ENCODE data around the gene OR13F1. TPM values are rescaled to one million over a fixed set of nuclear protein-coding genes. Genes with fewer than 3 reads are reported as not detected.

OR13F1 gene
- total and polyA plus RNA-seq, 2 donors (not counting 1 experiment from before 2014, with no cell fraction given): not detected

DNA sequence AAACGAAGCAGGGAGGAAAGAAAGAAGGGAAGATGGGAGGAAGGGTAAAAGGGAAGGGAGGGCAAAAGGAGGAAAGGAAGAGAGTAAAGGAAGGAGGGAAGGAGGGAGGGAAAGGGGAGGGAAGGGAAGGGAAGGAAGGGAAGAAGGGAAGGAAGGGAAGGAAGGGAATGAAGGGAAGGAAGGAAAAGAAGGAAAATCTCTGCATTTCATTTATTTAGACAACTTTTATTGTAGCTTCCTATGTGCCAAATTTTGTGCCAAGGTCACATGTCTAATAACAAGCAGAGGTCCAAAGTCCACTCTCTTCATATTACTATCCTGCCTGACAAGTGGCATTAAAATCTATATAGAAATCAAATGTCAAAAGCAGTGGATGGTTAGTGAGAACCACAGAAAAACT lies 35.2 kb downstream of the OR13F1 start:
- POLR2A ChIA-PET: no interaction called here
- ATAC-seq (ENCODE audit: low read depth): no peak
- H2AFZ ChIP-seq (ENCODE audit: insufficient read depth, low read depth, low read length, poor library complexity, severe bottlenecking): no peak overlapping the region
- H3K9me3 Mint-ChIP-seq (ENCODE audit: insufficient read depth): no peaks in the 10 kb centered on the region
- no peaks in the 10 kb centered on the region for H3K4me1 ChIP-seq (ENCODE audit: control insufficient read depth in 2 of 2, insufficient read depth in 2 of 2, low read length in 2 of 2)
- CTCF ChIA-PET: no interaction called here
- H3K27ac ChIP-seq (ENCODE audit: low read length in 2 of 2): no peak overlapping the region
- TF ChIP-seq, protein P1, sequence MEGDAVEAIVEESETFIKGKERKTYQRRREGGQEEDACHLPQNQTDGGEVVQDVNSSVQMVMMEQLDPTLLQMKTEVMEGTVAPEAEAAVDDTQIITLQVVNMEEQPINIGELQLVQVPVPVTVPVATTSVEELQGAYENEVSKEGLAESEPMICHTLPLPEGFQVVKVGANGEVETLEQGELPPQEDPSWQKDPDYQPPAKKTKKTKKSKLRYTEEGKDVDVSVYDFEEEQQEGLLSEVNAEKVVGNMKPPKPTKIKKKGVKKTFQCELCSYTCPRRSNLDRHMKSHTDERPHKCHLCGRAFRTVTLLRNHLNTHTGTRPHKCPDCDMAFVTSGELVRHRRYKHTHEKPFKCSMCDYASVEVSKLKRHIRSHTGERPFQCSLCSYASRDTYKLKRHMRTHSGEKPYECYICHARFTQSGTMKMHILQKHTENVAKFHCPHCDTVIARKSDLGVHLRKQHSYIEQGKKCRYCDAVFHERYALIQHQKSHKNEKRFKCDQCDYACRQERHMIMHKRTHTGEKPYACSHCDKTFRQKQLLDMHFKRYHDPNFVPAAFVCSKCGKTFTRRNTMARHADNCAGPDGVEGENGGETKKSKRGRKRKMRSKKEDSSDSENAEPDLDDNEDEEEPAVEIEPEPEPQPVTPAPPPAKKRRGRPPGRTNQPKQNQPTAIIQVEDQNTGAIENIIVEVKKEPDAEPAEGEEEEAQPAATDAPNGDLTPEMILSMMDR (IDR thresholded peaks at IDR 0.05): no peak
- TF ChIP-seq EZH2 (IDR thresholded peaks at IDR 0.05; ENCODE audit: borderline replicate concordance, insufficient read depth, low read depth, low read length, poor library complexity, severe bottlenecking): no peak
- no peaks in the 10 kb centered on the region for H3K4me1 Mint-ChIP-seq
- H4K20me1 ChIP-seq (ENCODE audit: control insufficient read depth, insufficient read depth, low read length, poor library complexity, severe bottlenecking): no peaks in the 10 kb centered on the region
- H3K4me3 ChIP-seq (ENCODE audit: control extremely low read depth in 1 of 5, extremely low read depth in 1 of 5, insufficient read depth in 1 of 5, low read depth in 2 of 5, low read length in 4 of 5): no peak overlapping the region
- H3K27me3 Mint-ChIP-seq: no peaks in the 10 kb centered on the region
- H3K36me3 ChIP-seq (replicated peaks in 1 of 2; ENCODE audit: control extremely low read depth in 1 of 2, control insufficient read depth in 1 of 2, extremely low read depth in 1 of 2, insufficient read depth in 2 of 2, low read length in 1 of 2): no peaks in the 10 kb centered on the region
- DNase-seq: no peak
- no peaks in the 10 kb centered on the region for H3K79me2 ChIP-seq (ENCODE audit: control insufficient read depth, insufficient read depth, low read length)
- 60% methylated on average over 1 of the region's 1 CpG for WGBS (ENCODE audit: insufficient coverage)
- H3K9me3 ChIP-seq (ENCODE audit: control extremely low read depth in 1 of 3, control insufficient read depth in 2 of 3, insufficient read depth in 1 of 3, low read length in 2 of 3): no peaks in the 10 kb centered on the region
- intact Hi-C loops (cut with micrococcal nuclease): no loop called here
- H3K4me2 ChIP-seq (replicated peaks; ENCODE audit: low read depth, low read length, poor library complexity, severe bottlenecking): no peak overlapping the region
- no peaks in the 10 kb centered on the region for H3K27me3 ChIP-seq (replicated peaks in 1 of 4; ENCODE audit: control extremely low read depth in 1 of 4, control insufficient read depth in 3 of 4, insufficient read depth in 4 of 4, low read length in 3 of 4)
- H3K4me3 Mint-ChIP-seq: no peak overlapping the region
- no peak overlapping the region for H3K9ac ChIP-seq (ENCODE audit: low read length)
- no peak overlapping the region for H3K27ac Mint-ChIP-seq

DNA sequence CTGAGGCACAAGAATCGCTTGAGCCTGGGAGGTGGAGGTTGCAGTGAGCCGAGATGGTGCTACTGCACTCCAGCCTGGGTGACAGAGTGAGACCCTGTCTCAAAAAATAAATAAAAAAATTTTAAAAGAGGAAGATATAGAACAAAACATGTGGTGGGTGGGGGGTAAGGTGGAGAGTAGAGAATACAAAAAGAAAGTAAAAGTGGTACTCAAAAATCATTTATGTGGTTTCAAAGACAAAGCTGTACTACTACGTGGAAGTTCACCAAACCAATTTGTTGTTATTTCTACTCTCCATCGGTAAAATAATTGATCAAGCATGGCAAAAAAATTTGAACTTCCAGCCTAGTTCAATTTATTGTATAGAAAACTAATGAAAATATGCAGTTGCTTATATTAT lies 40.6 kb downstream of the OR13F1 start:
- Histone ChIP-seq H3K9me3 (ENCODE audit: control extremely low read depth in 1 of 3, control insufficient read depth in 2 of 3, insufficient read depth in 1 of 3, low read length in 2 of 3) (no peaks in the 10 kb centered on the region), H3K9ac (ENCODE audit: low read length) (no peak overlapping the region), H3K79me2 (ENCODE audit: control insufficient read depth, insufficient read depth, low read length) (no peaks in the 10 kb centered on the region), H3K27ac (ENCODE audit: low read length in 2 of 2) (no peak overlapping the region), H2AFZ (ENCODE audit: insufficient read depth, low read depth, low read length, poor library complexity, severe bottlenecking) (no peak overlapping the region), H4K20me1 (ENCODE audit: control insufficient read depth, insufficient read depth, low read length, poor library complexity, severe bottlenecking) (no peaks in the 10 kb centered on the region), H3K36me3 (replicated peaks in 1 of 2; ENCODE audit: control extremely low read depth in 1 of 2, control insufficient read depth in 1 of 2, extremely low read depth in 1 of 2, insufficient read depth in 2 of 2, low read length in 1 of 2) (no peaks in the 10 kb centered on the region), H3K4me1 (ENCODE audit: control insufficient read depth in 2 of 2, insufficient read depth in 2 of 2, low read length in 2 of 2) (no peaks in the 10 kb centered on the region), H3K4me2 (replicated peaks; ENCODE audit: low read depth, low read length, poor library complexity, severe bottlenecking) (no peak overlapping the region), H3K27me3 (replicated peaks in 1 of 4; ENCODE audit: control extremely low read depth in 1 of 4, control insufficient read depth in 3 of 4, insufficient read depth in 4 of 4, low read length in 3 of 4) (no peaks in the 10 kb centered on the region), H3K4me3 (ENCODE audit: control extremely low read depth in 1 of 5, extremely low read depth in 1 of 5, insufficient read depth in 1 of 5, low read depth in 2 of 5, low read length in 4 of 5) (no peak overlapping the region)
- WGBS (ENCODE audit: insufficient coverage): 67% methylated on average over 1 of the region's 4 CpGs
- DNase-seq (no peak), ATAC-seq (ENCODE audit: low read depth) (no peak)
- H3K4me1 Mint-ChIP-seq: no peaks in the 10 kb centered on the region
- ChIA-PET CTCF (no interaction called here), POLR2A (no interaction called here)
- TF ChIP-seq, protein P1 (IDR thresholded peaks at IDR 0.05): no peak
- TF ChIP-seq EZH2 (IDR thresholded peaks at IDR 0.05; ENCODE audit: borderline replicate concordance, insufficient read depth, low read depth, low read length, poor library complexity, severe bottlenecking): no peak
- H3K27ac Mint-ChIP-seq: no peak overlapping the region
- H3K27me3 Mint-ChIP-seq: no peaks in the 10 kb centered on the region
- intact Hi-C loops (cut with micrococcal nuclease): no loop called here
- no peaks in the 10 kb centered on the region for H3K9me3 Mint-ChIP-seq (ENCODE audit: insufficient read depth)
- H3K4me3 Mint-ChIP-seq: no peak overlapping the region

Data from B cell (primary cell).